HepG2 (cell line): ENCODE measurements around the gene NECTIN2. TPM values are rescaled to one million over a fixed set of nuclear protein-coding genes. Genes with fewer than 3 reads are reported as not detected.

Source experiments
- ERF ChIP-seq: IDR thresholded peaks from 2 replicates; pipeline ENCODE4 v1.6.1; 2018; ENCODE audit warnings: missing biosample characterization, missing genetic modification reagents
- FIP1L1 ChIP-seq: fragments of 200-400 bp; formaldehyde crosslinking; IDR thresholded peaks from 2 replicates; pipeline ENCODE4 v1.6.1; 2018; ENCODE audit warnings: low read depth, mild to moderate bottlenecking, low read length, moderate library complexity, borderline replicate concordance; ENCODE audit not compliant: insufficient read depth
- GATA4 ChIP-seq: sonication (generic); IDR thresholded peaks from 2 replicates; pipeline ENCODE4 v1.6.1; 2016; ENCODE audit warnings: antibody characterized with exemption, low read depth, borderline replicate concordance
- HMGXB4 ChIP-seq, 2 experiments: sonication (generic) in 1 of 2; formaldehyde crosslinking in 1 of 2; IDR thresholded peaks; 2 replicates each; pipeline versions ENCODE4 v1.4.0 to v1.6.1; 2018 to 2020; ENCODE audit warnings: missing genetic modification reagents in 2 of 2, borderline replicate concordance in 1 of 2, low read depth in 1 of 2, mild to moderate bottlenecking in 1 of 2, missing biosample characterization in 1 of 2
- IKZF5 ChIP-seq: IDR thresholded peaks from 2 replicates; pipeline ENCODE4 v1.6.1; 2018; ENCODE audit warnings: missing genetic modification reagents, mild to moderate bottlenecking, missing compliant biosample characterization
- KAT7 ChIP-seq: IDR thresholded peaks from 2 replicates; pipeline ENCODE4 v1.6.1; 2018; ENCODE audit warnings: borderline replicate concordance, missing compliant biosample characterization
- MIER3 ChIP-seq: IDR thresholded peaks from 2 replicates; pipeline ENCODE4 v1.6.1; 2016; ENCODE audit warnings: missing compliant biosample characterization, borderline replicate concordance
- PHF8 ChIP-seq: sonication (generic); formaldehyde crosslinking; IDR thresholded peaks from 2 replicates; pipeline ENCODE4 v1.5.0; 2020; ENCODE audit warnings: missing genetic modification reagents
- RERE ChIP-seq: IDR thresholded peaks from 2 replicates; pipeline ENCODE4 v1.6.1; 2016; ENCODE audit warnings: low read depth, missing genetic modification reagents, missing compliant biosample characterization
- SALL2 ChIP-seq: sonication (generic); formaldehyde crosslinking; IDR thresholded peaks from 2 replicates; pipeline ENCODE4 v1.8.1; 2023; ENCODE audit warnings: mild to moderate bottlenecking, missing genetic modification reagents, inconsistent platforms
- SNAPC2 ChIP-seq: sonication (generic); formaldehyde crosslinking; IDR thresholded peaks from 2 replicates; pipeline ENCODE4 v1.8.1; 2022; ENCODE audit warnings: mild to moderate bottlenecking, missing genetic modification reagents
- YEATS2 ChIP-seq: sonication (generic); formaldehyde crosslinking; IDR thresholded peaks from 2 replicates; pipeline ENCODE4 v1.4.0; 2020; ENCODE audit warnings: missing genetic modification reagents, borderline replicate concordance
- ZFAT ChIP-seq: sonication (generic); formaldehyde crosslinking; conservative IDR thresholded peaks from 2 replicates; pipeline ENCODE4 v1.8.1; 2023; ENCODE audit warnings: missing genetic modification reagents, inconsistent platforms
- ZNF350 ChIP-seq: sonication (generic); formaldehyde crosslinking; IDR thresholded peaks from 2 replicates; pipeline ENCODE4 v1.4.0; 2020; ENCODE audit warnings: mild to moderate bottlenecking, low read depth, missing genetic modification reagents, borderline replicate concordance
- ZNF546 ChIP-seq: sonication (generic); formaldehyde crosslinking; conservative IDR thresholded peaks from 2 replicates; pipeline ENCODE4 v1.8.1; 2023; ENCODE audit warnings: mild to moderate bottlenecking, missing genetic modification reagents
- ZNF574 ChIP-seq: sonication (generic); formaldehyde crosslinking; IDR thresholded peaks from 2 replicates; pipeline ENCODE4 v1.4.0; 2020; ENCODE audit warnings: missing genetic modification reagents
- ZNF605 ChIP-seq: sonication (generic); formaldehyde crosslinking; IDR thresholded peaks from 2 replicates; pipeline ENCODE4 v1.8.0; 2022; ENCODE audit warnings: mild to moderate bottlenecking, missing genetic modification reagents
- polyA plus RNA-seq, 8 experiments: library from polyadenylated mRNA; depleted of rRNA in 3 of 8; stranded (reverse) in 7 of 8; unstranded in 1 of 8; fragments of >200 nt; fragmentation: Illumina TruSeq in 4 of 8; extraction: Trizol in 4 of 8; gene quantifications; 2 replicates each; pipeline versions ENCODE4 v1.2.1 to v1.2.3, GENCODE V29; 2011 to 2016; ENCODE audit warnings: low read depth in 4 of 8, missing spikeins in 1 of 8, mixed read lengths in 1 of 8; ENCODE audit not compliant: insufficient read depth in 1 of 8
- total RNA-seq, 5 experiments: library from RNA; depleted of rRNA; stranded (reverse); fragments of >200 nt; fragmentation: Illumina TruSeq; extraction: Trizol; gene quantifications; 2 replicates each; pipeline ENCODE4 v1.2.3, GENCODE V29; 2016; ENCODE audit warnings: low read depth in 1 of 5

The NECTIN2 gene
- total and polyA plus RNA-seq, 2 of the 13 experiments (the other 11 are each of a cell fraction or from before 2014, with no cell fraction given) = 75.4 to 114 TPM

DNA sequence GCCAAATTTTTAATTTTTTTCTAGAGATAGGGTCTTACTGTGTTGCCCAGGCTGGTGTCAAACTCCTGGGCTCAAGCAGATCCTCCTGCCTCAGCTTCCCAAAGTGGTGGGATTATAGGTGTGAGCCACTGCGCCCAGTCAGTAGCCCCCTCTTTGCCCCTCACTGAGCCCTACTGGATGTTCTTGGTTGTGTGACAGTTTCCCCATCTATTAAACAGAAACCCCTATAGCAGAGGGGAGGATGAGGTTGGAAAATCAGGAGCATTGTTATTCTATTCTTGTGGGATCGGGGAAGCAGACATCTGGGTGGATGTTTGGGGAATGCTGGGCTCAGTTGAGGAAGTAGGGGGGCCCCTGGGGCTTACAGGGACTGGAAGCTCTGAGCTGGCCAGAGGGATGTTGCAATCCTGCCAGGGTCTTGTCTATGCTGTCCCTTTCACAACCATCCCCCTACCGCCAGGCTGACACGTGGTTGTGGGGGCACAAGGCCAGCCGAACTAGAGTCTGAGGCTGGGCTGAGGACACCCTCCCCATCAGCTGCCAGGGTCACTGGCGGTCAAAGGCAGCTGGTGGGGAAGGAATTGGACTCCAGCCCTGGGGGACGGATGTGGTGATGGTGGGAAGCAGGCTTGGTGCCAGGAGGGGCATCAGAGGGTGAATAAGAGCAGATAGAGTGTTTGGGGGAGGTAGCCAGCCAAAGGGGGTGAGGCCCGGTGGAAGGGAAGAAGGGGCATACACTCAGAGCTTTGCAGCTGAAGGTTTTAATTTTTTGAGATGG is 79.2 kb downstream of the NECTIN2 start (continued):
- peak; percentile 95 for TF ChIP-seq RERE (CRISPR knock-in tag)
- peak; percentile 82; the same call in 1 of the 2 replicates for TF ChIP-seq ZNF546 (CRISPR knock-in tag)
- TF ChIP-seq ZNF605 (CRISPR knock-in tag) = peak; percentile 91
- TF ChIP-seq SALL2 = peak; percentile 96; the same call in 1 of the 2 replicates
- TF ChIP-seq MIER3 (CRISPR knock-in tag) = peak; percentile 99; the same call in 1 of the 2 replicates
- TF ChIP-seq PHF8 (CRISPR knock-in tag) = peak; percentile 55
- TF ChIP-seq ZNF350 (CRISPR knock-in tag) = peak; percentile 97
- TF ChIP-seq SNAPC2 (CRISPR knock-in tag) = peak; percentile 87
- TF ChIP-seq HMGXB4 (CRISPR knock-in tag; IDR thresholded peaks at IDR 0.05; ENCODE audit: borderline replicate concordance in 1 of 2, low read depth in 1 of 2) = peak; percentile 57 to 93
- peak; percentile 62; the same call in 1 of the 2 replicates for TF ChIP-seq GATA4
- TF ChIP-seq KAT7 (CRISPR knock-in tag) = peak; percentile 67
- TF ChIP-seq YEATS2 (CRISPR knock-in tag) = peak; percentile 76; the same call in 1 of the 2 replicates
- peak; percentile 93 for TF ChIP-seq IKZF5 (CRISPR knock-in tag)
- TF ChIP-seq ZNF574 = peak; percentile 92
- no peak for TF ChIP-seq FIP1L1
- TF ChIP-seq ERF (CRISPR knock-in tag) = peak; percentile 97
- TF ChIP-seq ZFAT (CRISPR knock-in tag) = no peak
